Measurements from ENCODE around the gene PAWR.

- TF ChIP-seq POLR2AphosphoS5 (IDR thresholded peaks at IDR 0.05; ENCODE audit: low read length): no peak
- no peak for TF ChIP-seq CTCF (IDR thresholded peaks at IDR 0.05 in 2 of 3, conservative IDR thresholded peaks at IDR 0.05 in 1 of 3; ENCODE audit: control insufficient read depth in 2 of 3, extremely low read depth in 1 of 3, insufficient read depth in 1 of 3, low read depth in 3 of 3, low read length in 3 of 3)
- TF ChIP-seq EGR1 (IDR thresholded peaks at IDR 0.05; ENCODE audit: borderline replicate concordance in 1 of 2, low read depth in 2 of 2, low read length in 2 of 2): no peak
- no peak for TF ChIP-seq ETV6 (conservative IDR thresholded peaks at IDR 0.05 in 1 of 2, IDR thresholded peaks at IDR 0.05 in 1 of 2; ENCODE audit: borderline replicate concordance in 1 of 2, low read depth in 1 of 2)
- no peak for TF ChIP-seq RB1 (IDR thresholded peaks at IDR 0.05; ENCODE audit: borderline replicate concordance)
- TF ChIP-seq, protein P1, sequence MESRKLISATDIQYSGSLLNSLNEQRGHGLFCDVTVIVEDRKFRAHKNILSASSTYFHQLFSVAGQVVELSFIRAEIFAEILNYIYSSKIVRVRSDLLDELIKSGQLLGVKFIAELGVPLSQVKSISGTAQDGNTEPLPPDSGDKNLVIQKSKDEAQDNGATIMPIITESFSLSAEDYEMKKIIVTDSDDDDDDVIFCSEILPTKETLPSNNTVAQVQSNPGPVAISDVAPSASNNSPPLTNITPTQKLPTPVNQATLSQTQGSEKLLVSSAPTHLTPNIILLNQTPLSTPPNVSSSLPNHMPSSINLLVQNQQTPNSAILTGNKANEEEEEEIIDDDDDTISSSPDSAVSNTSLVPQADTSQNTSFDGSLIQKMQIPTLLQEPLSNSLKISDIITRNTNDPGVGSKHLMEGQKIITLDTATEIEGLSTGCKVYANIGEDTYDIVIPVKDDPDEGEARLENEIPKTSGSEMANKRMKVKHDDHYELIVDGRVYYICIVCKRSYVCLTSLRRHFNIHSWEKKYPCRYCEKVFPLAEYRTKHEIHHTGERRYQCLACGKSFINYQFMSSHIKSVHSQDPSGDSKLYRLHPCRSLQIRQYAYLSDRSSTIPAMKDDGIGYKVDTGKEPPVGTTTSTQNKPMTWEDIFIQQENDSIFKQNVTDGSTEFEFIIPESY (IDR thresholded peaks at IDR 0.05): no peak
- TF ChIP-seq POLR2A (IDR thresholded peaks at IDR 0.05; ENCODE audit: low read depth, low read length): no peak
These were observed 53.7 kb downstream of the PAWR start for GRCh38 chr12:79637093-79637492.
